ENCODE measurements around the gene FOXO3.
A peak's percentile ranks its signal among the peaks of the same experiment; 100 is the strongest.
"Not testable (repeated sequence)": the region's sequence is repeated elsewhere in the genome, so short reads cannot be mapped to it uniquely, and the experiment has no call there.

The FOXO3 gene

DNA sequence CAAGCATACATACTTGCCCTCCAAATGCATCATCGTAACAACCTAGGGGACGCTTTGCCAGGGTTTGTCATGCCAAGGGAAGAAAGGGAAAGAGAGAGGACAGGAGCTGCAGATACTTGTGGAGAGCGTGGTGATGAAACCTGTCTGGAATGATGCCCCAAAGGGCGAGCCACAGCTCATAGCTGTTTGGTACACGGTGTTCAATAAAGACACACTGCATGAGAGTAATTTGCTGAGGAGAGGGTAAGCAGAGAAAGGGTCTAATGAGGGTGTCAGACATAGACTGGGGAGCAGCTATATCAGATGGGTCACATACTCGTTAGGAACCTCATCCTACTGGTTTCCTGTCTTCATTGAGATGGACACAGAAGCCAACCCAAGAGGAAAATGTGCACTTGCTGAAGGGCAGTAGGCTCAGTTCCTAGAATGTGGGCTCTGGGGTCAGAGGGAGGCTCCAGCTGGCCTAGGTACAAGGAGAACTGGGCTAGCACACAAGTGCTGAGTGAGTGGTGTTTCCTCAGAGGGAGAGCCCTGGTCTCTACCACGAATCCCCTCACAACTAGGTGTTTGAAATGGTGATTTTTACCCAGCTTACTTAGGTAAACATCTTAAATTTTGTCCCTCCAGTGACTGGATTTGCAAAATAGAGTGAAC is 5.2 kb upstream of the FOXO3 start:
- no peak for DNase-seq (ENCODE audit: low read depth in 2 of 2)

DNA sequence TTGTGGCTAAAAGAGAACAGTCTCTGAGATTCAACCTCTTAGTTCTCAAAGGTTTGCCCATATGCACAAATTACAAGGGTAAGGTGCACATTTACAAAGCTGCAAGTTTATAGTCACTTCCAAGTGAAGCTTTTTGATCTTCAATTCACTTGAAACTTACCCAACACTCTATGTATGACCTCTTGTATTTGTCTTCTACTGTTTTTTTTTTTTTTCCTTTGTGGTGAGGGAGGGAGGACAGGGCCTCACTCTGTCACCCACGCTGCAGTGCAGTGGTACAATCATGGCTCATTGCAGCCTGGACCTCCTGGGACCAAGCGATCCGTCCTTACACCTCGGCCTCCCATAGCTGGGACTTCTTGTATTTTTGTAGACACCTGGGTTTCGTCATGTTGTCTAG is 4.5 kb upstream of the FOXO3 start:
- DNase-seq (ENCODE audit: low read depth in 2 of 2): no peak

DNA sequence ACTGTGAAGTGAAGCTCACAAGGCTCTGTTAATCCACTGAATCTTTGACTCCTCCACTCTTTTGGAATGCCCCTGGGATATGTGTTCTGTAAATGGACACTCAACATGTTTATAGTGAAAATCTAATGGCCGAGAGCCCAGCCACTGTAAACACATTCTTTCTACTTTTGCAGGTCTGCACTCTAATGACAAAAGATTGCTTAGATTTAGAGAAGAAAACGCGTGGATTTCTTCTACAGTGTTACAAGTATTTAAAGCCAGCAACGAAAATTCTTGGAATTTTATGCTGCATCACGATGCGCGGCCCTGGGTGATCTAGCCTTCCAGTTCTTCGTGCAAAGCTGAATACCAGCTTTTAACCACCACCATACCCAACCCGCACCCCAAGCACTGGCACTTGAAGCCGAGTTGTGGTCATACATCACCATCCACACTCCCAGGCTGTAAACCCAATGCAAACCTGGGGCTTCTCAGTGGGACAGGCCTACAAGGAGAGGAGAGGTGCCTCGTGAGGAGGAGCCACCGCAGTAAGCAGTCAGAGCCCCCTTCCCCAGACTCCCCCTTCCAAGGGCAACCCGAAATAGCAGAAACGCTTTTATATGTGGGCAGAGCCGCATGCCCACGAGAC is 3.7 kb upstream of the FOXO3 start:
- no peak for DNase-seq (ENCODE audit: low read depth in 2 of 2)

DNA sequence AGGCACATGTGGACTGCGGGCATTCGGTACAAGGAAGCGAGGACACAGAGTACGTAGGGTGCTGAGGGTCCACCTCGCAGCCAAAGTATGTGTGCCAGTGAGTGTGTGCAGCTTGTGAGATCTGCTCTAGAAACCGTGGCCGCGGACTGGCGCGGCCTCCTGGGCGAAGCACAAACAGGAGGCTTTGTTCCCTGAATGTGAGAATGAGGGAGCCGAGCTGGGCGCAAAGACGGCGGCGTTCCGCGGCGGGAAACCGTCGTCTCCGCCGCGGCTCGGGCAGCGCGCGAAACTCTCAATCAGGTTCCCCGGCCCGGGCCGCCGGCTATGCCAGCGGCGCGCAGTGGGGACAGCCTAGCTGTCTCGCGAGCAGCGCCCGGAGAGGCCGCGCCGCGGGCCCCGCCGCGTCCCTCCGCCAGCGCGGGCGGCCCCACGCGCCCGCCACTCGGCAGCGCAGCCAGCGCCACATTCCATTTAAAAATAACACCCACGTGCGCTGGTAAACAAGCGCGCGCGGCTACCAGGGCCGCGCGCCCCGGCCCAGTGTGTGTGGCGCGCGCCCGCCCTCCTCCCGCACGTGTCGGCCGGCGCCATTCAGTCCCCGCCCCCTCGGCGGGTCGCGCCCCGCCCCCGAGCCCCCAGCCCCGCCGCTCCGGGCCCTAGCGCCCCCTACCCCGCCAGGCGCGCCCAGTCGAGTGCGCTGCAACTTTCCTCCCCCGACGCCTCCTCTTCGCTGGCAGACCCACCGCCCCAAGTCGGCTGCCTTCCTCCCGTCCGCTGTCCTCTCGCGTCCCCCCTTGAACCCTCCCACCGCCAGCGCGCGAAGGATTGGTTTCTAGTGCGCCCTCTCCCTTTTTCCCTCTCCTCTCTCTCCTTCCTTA is 3.0 kb upstream of the FOXO3 start:
- DNase-seq (ENCODE audit: low read depth in 2 of 2): peak; percentile 74

DNA sequence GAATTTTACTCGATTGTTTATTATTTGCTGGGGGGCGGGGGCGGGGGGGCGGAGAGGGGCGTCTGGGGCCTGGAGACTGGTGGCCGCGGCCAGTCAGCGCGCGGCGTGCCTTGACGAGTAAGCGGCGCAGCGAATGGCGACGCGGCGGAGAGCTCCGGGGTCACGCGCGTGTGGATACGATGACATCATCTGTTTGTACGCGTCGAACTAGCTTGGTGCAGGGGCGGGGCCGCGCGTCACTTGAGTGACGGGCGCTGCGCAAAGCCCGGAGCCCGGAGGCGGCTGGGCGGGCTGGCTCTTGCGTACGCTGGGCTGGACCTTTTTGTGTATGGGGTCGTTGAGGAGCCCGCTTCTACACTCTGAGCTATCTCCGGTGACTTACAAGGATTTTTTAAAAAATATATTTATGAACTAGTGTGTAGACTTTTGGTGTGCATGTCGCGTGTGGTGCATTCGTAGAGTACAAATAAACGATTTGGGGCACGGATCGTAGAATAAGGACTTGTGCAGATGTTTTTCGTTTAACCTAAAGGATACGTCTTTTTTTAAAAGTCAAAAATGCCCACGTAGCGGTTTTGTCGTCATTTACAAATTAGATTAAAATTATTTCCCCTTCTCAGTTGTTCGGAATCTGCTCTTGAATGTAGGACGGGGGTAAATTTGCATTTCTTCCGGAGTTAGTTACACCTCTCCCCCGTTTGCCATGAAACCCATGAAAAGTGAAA is 2.2 kb upstream of the FOXO3 start:
- DNase-seq (ENCODE audit: low read depth in 2 of 2): peak; percentile 92 to 94

DNA sequence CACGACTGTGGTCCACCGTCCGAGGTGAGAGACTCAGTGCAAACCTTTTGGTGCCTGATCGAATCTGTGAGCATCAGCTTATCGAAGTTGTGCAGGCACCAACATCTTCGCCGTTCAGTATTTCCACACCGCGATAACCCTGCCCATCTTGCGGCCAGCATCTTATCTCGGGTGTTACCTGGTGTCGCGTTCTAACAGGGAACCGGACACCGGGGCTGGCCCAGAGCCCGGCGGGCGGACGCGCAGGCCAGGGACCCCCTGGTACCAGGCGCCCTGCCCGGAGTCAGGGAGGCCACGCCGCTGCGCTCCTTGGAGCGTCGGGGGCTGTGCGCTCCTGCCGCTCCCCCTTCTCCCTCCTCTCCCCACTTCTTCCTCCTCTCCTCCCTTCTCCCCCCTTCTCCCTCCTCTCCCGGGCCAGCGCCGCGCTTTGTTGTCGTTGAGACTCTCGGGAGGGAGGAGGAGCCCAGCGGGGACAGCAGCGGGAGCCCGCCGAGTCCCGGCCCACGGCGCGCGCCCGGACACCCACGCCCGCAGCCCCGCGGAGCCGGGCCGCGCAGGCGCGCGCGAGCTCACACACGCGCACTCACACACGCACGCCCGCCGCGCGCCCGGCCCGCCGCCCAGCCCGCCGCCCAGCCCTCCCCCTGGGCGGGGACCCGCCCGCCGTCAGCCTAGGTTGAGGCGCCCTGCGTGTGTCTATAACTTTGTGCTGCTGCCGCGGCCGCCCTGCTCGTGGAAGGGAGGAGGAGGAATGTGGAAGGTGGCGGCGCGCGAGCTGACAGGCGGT is 1.4 kb upstream of the FOXO3 start:
- peak; percentile 75 to 77 for DNase-seq (ENCODE audit: low read depth in 2 of 2)

DNA sequence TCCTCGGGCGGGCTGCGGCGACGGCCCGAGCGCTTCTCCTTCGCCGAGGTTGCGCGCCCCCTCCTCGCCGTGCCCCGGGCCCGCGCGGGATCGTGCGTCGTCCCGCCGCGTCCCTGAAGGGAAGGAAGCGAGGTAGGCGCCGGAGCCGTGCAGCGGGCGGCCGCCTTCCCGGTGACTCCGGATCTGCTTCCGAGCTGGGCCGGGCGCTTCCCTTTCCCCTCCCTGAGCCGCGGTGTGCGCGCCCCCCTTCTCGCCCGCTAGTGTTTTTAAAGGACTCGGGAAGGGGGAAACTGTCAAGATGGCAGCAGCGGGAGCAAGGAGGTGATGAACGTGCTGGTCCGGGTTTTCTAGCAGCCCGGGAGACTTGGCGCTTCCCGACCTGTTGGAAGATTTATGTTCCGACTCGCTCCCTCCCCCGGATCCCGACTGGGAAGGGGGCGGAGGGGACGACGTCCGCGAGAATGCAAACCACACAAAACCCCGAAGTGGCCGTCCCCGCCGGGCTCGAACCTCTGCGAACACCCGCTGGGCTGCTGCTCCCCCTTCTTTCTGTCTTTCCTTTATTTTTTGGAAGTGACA is 744 bp upstream of the FOXO3 start:
- no peak for DNase-seq (ENCODE audit: low read depth in 2 of 2)

DNA sequence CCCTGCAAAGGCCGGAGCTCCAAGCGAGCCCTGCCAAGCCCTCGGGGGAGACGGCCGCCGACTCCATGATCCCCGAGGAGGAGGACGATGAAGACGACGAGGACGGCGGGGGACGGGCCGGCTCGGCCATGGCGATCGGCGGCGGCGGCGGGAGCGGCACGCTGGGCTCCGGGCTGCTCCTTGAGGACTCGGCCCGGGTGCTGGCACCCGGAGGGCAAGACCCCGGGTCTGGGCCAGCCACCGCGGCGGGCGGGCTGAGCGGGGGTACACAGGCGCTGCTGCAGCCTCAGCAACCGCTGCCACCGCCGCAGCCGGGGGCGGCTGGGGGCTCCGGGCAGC is 561 bp downstream of the FOXO3 start:
- DNase-seq (ENCODE audit: low read depth in 2 of 2): not testable (repeated sequence)

DNA sequence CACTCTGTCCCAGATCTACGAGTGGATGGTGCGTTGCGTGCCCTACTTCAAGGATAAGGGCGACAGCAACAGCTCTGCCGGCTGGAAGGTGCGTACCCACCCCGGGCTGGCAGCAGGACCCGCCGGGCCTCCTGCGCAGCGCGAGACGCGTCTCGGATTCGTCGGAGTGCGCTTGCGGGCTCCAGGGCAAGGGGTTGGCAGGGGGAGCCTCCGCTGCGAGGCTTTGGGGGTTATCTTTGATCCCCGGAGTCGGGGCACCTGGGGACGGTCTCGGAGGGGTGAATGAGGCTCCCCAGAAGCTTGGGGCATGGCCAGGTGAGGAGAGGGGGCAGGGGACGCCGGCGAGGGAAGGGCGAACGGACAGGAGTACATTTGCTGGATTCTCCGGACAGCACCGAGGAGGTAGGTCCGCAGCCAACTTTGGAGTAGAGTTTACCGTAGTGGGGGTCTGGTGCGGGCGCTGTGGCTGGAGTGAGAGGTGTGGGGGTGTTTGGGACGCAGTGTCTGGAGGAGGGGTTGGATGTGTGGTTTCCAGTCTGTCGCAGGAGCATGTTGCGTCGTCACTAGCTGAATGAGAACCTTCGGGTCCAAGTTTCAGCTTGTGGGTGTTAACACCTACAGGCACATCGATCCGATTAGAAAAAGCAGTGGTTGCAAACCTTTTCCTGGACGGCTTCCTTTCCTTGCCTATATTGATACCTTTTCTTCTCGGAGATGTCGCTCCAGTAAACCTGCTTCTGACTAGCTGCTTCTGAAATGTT is 1.2 kb downstream of the FOXO3 start:
- no peak for DNase-seq (ENCODE audit: low read depth in 2 of 2)

DNA sequence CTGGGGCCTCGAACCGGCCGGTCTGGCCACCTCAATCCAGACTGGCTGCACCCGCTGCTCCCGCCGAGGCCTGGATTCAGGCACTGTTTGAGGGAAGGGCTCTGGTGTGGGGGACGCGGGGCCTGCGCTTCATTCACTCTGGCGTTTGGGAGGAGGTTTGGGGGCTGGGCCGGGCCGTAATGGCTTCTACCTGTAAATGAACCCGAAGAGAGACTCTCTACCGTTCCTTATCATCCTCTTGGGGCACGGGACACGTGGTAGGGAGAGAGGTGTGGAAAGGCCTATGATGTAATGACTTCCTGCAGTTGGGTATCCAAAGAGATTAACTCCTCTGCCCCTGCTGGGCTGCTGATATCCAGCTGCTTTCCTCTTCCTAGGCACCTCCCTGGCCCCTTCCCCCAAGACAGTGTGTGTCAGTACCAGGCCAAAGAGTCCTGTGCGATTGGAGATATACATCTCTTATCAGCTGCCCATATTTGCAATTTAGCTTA is 1.8 kb downstream of the FOXO3 start:
- DNase-seq (ENCODE audit: low read depth in 2 of 2): no peak

DNA sequence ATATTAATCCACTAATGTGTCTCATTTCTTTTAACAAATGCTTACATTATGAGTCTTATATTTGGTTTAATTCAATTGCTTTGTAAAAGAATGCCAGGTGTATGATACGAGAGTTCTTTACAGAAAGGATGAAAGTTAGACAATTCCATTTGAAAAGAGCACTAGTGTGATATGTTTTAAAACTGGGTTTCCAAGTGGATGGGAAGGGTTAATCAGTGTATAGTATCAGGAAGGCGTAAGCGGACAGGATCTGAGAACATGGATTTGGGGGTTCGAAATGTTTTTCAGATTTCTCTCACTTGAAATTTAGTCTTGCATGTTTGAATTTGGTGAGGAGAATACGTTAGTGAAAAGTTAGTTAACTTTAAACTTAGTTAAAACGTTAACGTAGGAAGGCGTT is 2.6 kb downstream of the FOXO3 start:
- DNase-seq (ENCODE audit: low read depth in 2 of 2): no peak

DNA sequence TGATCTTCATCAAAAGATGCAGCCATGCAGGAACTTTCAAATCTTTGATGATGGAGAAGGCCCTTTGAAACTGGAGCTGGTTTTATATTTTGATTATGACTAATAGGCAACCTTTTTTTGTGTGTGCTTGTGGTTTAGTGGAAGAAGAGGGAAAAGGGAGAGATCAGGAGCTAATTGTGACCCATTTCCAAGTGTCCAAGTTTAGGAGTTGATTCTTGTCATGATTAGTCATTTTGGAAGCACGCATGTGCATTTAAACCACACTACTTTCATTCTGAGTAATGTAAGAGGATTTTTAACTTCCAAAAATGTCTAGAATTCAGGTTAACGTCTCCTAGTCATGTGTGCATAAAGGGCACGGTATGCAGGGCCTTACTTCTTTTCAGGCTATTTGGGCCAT is 3.5 kb downstream of the FOXO3 start:
- no peak for DNase-seq (ENCODE audit: low read depth in 2 of 2)

DNA sequence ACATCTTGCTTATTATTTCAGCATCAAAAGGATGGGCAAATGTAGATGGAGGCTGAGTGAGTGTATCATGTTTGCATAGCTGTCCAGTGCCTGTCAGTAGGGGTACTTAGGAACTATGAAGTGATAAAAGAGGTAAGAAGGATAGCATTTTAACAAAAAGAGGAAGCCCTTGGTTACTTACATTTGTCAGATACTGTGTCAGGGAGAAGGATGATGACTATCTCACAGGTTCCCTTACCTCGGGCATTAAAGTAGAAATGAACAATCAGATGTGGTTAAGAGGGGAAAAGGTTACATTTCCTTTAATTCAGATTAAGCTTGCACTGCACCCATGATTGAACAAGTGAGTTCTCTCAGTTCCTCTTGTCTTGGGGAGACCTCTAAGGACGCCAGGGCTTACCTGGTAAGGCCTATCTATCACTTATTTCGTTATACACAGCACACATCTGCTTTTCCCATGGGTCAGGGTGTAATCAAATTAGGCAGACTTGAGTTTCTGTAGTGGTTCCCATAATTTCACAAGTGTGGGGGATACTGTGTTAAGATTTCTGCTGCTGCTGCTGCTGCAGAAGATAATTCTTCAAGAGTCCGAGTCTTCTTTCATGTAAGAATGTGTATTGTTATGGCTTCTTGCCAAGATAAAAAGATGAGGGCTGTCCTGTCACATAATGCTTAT is 4.5 kb downstream of the FOXO3 start:
- DNase-seq (ENCODE audit: low read depth in 2 of 2): no peak

DNA sequence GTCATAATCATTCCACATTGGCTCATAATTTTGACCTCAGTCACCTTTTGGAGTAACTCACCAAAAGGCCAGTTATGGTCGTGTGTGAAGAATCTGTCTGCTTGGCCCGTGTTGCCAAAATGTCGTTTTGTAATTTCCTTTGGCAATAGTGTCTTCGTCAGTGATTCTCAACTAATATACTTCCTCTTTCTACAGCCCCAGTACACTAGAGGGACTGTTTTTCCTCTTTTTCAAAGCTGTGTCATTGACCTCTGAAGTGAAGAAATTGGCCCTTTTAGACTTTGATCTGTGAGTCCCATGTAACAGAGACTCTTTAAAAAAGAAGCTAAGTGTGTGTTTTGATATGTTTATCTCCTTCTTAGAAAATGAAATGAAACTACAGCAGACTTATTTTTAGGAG is 5.2 kb downstream of the FOXO3 start:
- DNase-seq (ENCODE audit: low read depth in 2 of 2): no peak

DNA sequence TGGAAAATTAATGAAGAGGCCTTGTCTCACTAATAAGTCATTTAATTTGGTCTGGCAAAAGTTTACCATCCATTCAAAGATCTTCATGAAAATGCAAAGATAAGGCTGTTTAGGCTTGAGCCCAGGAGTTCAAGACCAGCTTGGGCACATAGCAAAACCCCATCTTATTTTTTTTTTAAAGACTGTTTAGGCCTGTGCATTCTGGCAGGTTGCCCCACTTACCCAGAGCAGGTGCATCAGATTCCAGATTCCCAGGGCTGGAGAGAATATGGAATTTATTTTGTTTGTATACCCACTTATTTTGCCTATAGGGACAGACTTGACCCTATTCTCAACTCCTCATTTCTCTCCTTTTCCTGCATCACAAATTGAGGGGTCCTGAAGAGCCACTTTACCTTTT is 5.7 kb downstream of the FOXO3 start:
- DNase-seq (ENCODE audit: low read depth in 2 of 2): no peak

DNA sequence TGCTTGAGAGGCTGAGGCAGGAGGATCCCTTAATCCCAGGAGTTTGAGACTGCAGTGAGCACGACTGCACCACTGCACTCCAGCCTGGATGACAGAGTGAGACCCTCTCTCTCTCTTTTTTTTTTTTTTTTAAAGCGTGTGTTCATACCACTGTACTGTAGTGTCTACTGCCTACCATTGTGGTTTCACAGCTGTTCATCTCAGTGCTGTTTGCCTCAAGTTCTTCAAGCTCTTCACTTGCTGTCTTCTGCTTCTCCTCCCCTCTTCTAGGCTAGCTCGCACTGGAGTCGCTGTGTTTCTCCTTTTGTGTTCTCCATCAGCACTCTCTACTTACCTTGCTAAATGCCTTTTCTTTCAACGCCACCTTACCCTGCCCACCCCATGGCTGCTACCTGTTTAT is 7.4 kb downstream of the FOXO3 start:
- no peak for DNase-seq (ENCODE audit: low read depth in 2 of 2)

DNA sequence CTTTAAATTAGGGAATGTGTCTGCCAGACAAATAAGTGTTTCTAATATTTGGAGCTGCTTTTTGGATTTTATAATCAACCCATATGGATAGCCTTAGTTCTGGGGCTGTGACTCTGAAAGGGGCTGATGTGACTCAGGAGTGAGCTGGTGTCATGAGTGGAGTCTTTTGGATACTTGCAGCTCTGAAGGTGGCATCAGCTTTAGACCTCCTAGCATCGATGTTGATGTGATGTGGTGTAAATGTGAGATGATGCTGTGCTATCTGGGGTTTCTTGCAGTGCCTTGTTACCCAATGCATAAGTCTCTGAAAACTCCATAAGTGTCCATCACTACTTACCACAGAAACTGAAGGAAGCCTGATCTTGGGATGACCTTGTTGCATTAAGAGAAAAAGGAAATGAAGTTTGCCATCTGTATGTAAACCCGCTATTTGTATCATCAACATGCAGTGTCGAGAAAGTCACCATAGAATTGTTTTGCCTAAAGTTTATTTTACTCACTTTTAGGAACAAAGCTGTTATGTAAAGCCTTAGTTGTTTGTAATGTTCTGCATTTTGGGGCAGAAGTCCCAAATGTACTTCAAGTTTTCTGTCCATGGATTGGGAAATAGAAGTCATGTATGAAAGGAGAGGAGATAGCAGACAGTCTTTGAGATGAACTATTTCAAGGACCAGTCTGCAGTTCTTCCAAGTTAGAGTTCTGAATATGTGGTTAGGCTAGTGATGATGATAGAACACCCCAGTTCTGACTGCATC is 8.0 kb downstream of the FOXO3 start:
- no peak for DNase-seq (ENCODE audit: low read depth in 2 of 2)

DNA sequence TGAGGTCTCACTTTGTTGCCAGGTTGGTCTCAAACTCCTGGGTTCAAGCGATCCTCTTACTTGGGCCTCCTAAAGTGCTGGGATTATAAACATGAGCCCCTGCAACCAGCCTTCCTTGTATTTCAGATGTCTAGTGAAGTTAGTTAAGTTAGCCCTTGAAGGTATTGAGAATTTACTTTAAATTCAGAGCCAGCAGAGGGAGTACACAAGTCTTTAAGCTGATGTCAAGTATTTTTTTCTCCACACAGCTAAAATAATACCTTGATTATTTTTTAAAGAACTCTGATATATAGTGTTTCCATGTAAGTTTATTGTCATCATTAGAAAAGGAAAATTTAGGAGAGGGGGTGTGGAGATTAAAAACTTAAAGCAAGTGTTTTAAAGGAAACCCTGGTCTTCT is 9.8 kb downstream of the FOXO3 start:
- DNase-seq (ENCODE audit: low read depth in 2 of 2): no peak

Data from stimulated activated CD4-positive, alpha-beta T cell treated with anti-CD3 and anti-CD28 coated beads, Interleukin-1b, Interleukin-23, amount 100 ng/mL, for 4 hours (primary cell).